ENCODE results near the gene ZBTB6. TPM values are rescaled to one million over a fixed set of nuclear protein-coding genes. Genes with fewer than 3 reads are reported as not detected.

ZBTB6 gene
- total and polyA plus RNA-seq, 2 of the 13 experiments (the other 11 are each of a cell fraction or from before 2014, with no cell fraction given), result 3.7 to 7.1 TPM

GRCh38 chr9:122904823-122905710, 8.1 kb downstream of the ZBTB6 start, which contains the start of gene RC3H2 (continued):
- no peak for TF ChIP-seq ZNF24 (IDR thresholded peaks at IDR 0.05)
- peak; percentile 43; the same call in 1 of the 2 replicates for TF ChIP-seq ZNF333 (CRISPR knock-in tag; IDR thresholded peaks at IDR 0.05; ENCODE audit: borderline replicate concordance)
- TF ChIP-seq ASH2L (IDR thresholded peaks at IDR 0.05; ENCODE audit: insufficient read length, low read depth, low read length), result peak; percentile 96
- TF ChIP-seq, protein P1, sequence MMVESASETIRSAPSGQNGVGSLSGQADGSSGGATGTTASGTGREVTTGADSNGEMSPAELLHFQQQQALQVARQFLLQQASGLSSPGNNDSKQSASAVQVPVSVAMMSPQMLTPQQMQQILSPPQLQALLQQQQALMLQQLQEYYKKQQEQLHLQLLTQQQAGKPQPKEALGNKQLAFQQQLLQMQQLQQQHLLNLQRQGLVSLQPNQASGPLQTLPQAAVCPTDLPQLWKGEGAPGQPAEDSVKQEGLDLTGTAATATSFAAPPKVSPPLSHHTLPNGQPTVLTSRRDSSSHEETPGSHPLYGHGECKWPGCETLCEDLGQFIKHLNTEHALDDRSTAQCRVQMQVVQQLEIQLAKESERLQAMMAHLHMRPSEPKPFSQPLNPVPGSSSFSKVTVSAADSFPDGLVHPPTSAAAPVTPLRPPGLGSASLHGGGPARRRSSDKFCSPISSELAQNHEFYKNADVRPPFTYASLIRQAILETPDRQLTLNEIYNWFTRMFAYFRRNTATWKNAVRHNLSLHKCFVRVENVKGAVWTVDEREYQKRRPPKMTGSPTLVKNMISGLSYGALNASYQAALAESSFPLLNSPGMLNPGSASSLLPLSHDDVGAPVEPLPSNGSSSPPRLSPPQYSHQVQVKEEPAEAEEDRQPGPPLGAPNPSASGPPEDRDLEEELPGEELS (CRISPR knock-in tag; IDR thresholded peaks at IDR 0.05), result 0 out of 2 replicates have a peak, but pooled peaks have one; percentile 31
- TF ChIP-seq, protein P2, sequence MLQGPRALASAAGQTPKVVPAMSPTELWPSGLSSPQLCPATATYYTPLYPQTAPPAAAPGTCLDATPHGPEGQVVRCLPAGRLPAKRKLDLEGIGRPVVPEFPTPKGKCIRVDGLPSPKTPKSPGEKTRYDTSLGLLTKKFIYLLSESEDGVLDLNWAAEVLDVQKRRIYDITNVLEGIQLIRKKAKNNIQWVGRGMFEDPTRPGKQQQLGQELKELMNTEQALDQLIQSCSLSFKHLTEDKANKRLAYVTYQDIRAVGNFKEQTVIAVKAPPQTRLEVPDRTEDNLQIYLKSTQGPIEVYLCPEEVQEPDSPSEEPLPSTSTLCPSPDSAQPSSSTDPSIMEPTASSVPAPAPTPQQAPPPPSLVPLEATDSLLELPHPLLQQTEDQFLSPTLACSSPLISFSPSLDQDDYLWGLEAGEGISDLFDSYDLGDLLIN (CRISPR knock-in tag; IDR thresholded peaks at IDR 0.05; ENCODE audit: borderline replicate concordance), result no peak
- TF ChIP-seq NCOR1 (IDR thresholded peaks at IDR 0.05; ENCODE audit: borderline replicate concordance, low read length), result peak; percentile 19; the same call in 1 of the 2 replicates
- no peak for TF ChIP-seq ZBTB39 (CRISPR knock-in tag; IDR thresholded peaks at IDR 0.05)
- TF ChIP-seq ARNT (IDR thresholded peaks at IDR 0.05), result no peak
- TF ChIP-seq HNRNPL (IDR thresholded peaks at IDR 0.05; ENCODE audit: low read depth, low read length), result peak; percentile 28; the same call in 1 of the 2 replicates
- no peak for TF ChIP-seq ZSCAN9 (CRISPR knock-in tag; IDR thresholded peaks at IDR 0.05; ENCODE audit: borderline replicate concordance)
- TF ChIP-seq ZC3H13 (CRISPR knock-in tag; IDR thresholded peaks at IDR 0.05), result 0 out of 2 replicates have a peak, but pooled peaks have one; percentile 63
- no peak for TF ChIP-seq MTF2 (CRISPR knock-in tag; IDR thresholded peaks at IDR 0.05; ENCODE audit: borderline replicate concordance)
- TF ChIP-seq ZNF207 (IDR thresholded peaks at IDR 0.05; ENCODE audit: borderline replicate concordance), result peak; percentile 98; the same call in 1 of the 2 replicates
- TF ChIP-seq, protein P3, sequence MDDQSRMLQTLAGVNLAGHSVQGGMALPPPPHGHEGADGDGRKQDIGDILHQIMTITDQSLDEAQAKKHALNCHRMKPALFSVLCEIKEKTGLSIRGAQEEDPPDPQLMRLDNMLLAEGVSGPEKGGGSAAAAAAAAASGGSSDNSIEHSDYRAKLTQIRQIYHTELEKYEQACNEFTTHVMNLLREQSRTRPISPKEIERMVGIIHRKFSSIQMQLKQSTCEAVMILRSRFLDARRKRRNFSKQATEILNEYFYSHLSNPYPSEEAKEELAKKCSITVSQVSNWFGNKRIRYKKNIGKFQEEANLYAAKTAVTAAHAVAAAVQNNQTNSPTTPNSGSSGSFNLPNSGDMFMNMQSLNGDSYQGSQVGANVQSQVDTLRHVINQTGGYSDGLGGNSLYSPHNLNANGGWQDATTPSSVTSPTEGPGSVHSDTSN (CRISPR knock-in tag; IDR thresholded peaks at IDR 0.05; ENCODE audit: borderline replicate concordance), result no peak
- TF ChIP-seq ZNF234 (CRISPR knock-in tag; conservative IDR thresholded peaks at IDR 0.05), result no peak
- TF ChIP-seq SP5 (CRISPR knock-in tag; IDR thresholded peaks at IDR 0.05; ENCODE audit: borderline replicate concordance, low read depth), result peak; percentile 31; the same call in 1 of the 2 replicates
- TF ChIP-seq ZNF264 (CRISPR knock-in tag; IDR thresholded peaks at IDR 0.05), result no peak; the same call in 1 of the 2 replicates
- TF ChIP-seq ZBTB20 (CRISPR knock-in tag; IDR thresholded peaks at IDR 0.05; ENCODE audit: borderline replicate concordance, low read depth), result peak; percentile 13; the same call in 1 of the 2 replicates
- TF ChIP-seq NCOA2 (CRISPR knock-in tag; IDR thresholded peaks at IDR 0.05), result no peak
- TF ChIP-seq ZFP90 (CRISPR knock-in tag; IDR thresholded peaks at IDR 0.05; ENCODE audit: borderline replicate concordance), result peak; percentile 81

Data from HepG2 (cell line).